Transverse colon (tissue), 4 donors: ENCODE measurements around the gene WDR5. TPM values are rescaled to one million over a fixed set of nuclear protein-coding genes. Genes with fewer than 3 reads are reported as not detected.

ENCODE experiments used
- DNase-seq: peaks from one replicate; pipeline ENCODE4 v3.0.0-alpha.2; 2019
- H3K27ac ChIP-seq, 4 donors: fragments of 200-600 bp; sonication (generic); 2 replicates each; pipeline ENCODE4 v1.5.1; 2016 to 2018; ENCODE audit warnings: inconsistent platforms in 4 of 4
- H3K27me3 ChIP-seq: fragments of 200-600 bp; sonication (generic); 2 replicates; pipeline ENCODE4 v1.5.1; 2017; ENCODE audit warnings: inconsistent platforms
- H3K36me3 ChIP-seq, 4 donors: fragments of 200-600 bp; sonication (generic); 2 replicates each; pipeline ENCODE4 v1.5.1; 2017 to 2019; ENCODE audit warnings: inconsistent platforms in 4 of 4
- H3K4me1 ChIP-seq, 4 donors: fragments of 200-600 bp; sonication (generic); 2 replicates each; pipeline ENCODE4 v1.5.1; 2017 to 2020; ENCODE audit warnings: inconsistent platforms in 4 of 4
- H3K4me3 ChIP-seq, 4 donors: fragments of 200-600 bp; sonication (generic); 1 replicate in 1 of 4; 2 replicates in 3 of 4; pipeline versions ENCODE4 v1.5.1 to v1.6.1; 2017 to 2019; ENCODE audit warnings: inconsistent platforms in 4 of 4
- H3K9me3 ChIP-seq, 2 donors: fragments of 200-600 bp; sonication (generic); 2 replicates each; pipeline ENCODE4 v1.5.1; 2017 to 2019; ENCODE audit warnings: inconsistent platforms in 2 of 2
- CTCF ChIP-seq, 5 experiments: fragments of 200-600 bp in 3 of 5; fragments of 450-650 bp in 2 of 5; sonication (generic) in 3 of 5; IDR thresholded peaks; 1 replicate in 2 of 5; 2 replicates in 3 of 5; pipeline ENCODE4 v1.5.1; 2016 to 2017; ENCODE audit warnings: antibody characterized with exemption in 5 of 5, inconsistent platforms in 3 of 5, mild to moderate bottlenecking in 2 of 5, moderate library complexity in 1 of 5
- EP300 ChIP-seq: sonication (generic); formaldehyde crosslinking; IDR thresholded peaks from one replicate; pipeline ENCODE4 v1.6.1; 2017; ENCODE audit warnings: antibody characterized with exemption, low read depth
- POLR2A ChIP-seq: fragments of 450-650 bp; IDR thresholded peaks from one replicate; pipeline ENCODE4 v1.6.1; 2016; ENCODE audit warnings: antibody characterized with exemption, mild to moderate bottlenecking, moderate library complexity
- POLR2AphosphoS5 ChIP-seq, 3 donors: sonication (generic); formaldehyde crosslinking; IDR thresholded peaks; one replicate each; pipeline ENCODE4 v1.6.1; 2016; ENCODE audit warnings: antibody characterized with exemption in 3 of 3
- WGBS, 2 donors: methylation state at CpG; one replicate each; pipeline ENCODE4 v1.1.5; 2018; ENCODE audit warnings: low coverage in 1 of 2; 5-methylcytosine and 5-hydroxymethylcytosine counted together
- in situ Hi-C, 4 donors: fragments of 200-750 bp; cut with MboI; loops; one replicate each; pipeline versions ENCODE4 v1.15.0 to v1.15.1; 2017; ENCODE audit warnings: low sequenced_read_pairs in 3 of 4, low pct_ligation_motif_present in 1 of 4, low pct_unique_long_range_greater_than_20kb in 1 of 4
- intact Hi-C: fragments of 100-400 bp; cut with DNase I; formaldehyde crosslinking; loops from one replicate; pipeline ENCODE4 v1.15.1; 2023; ENCODE audit warnings: low total_unique reads
- total RNA-seq, 4 donors: library from RNA; depleted of rRNA; stranded (reverse); fragments of >200 nt; gene quantifications; one replicate each; pipeline ENCODE4 v1.1.0, GENCODE V29; 2016

The WDR5 gene
- total RNA-seq, 4 donors from 2014 or later, result 8.2 to 95.7 (median 16.3) TPM

- H3K27me3 ChIP-seq, result no peaks in the 10 kb centered on the region
- no peaks in the 10 kb centered on the region for H3K36me3 ChIP-seq
- H3K4me1 ChIP-seq, result no peaks in the 10 kb centered on the region
- TF ChIP-seq CTCF (IDR thresholded peaks at IDR 0.05), result no peak
- in situ Hi-C loops, result loop anchor here in 2 of 4 donors (25.0 kb wide), 1 partner anchor 114 kb away; no protein-coding TSS in a partner anchor
- no peak for DNase-seq
- 86 to 91% methylated on average over 3 of the region's 3 CpGs for WGBS, 2 donors
- intact Hi-C loops, result no loop called here
- no peaks in the 10 kb centered on the region for H3K9me3 ChIP-seq
- no peak overlapping the region for H3K27ac ChIP-seq
- no peak overlapping the region for H3K4me3 ChIP-seq
These were observed 62.9 kb downstream of the WDR5 start for GRCh38 chr9:134198791-134199190.

GRCh38 chr9:134200730-134201129, 64.8 kb downstream of the WDR5 start:
- Histone ChIP-seq H3K4me3 (no peak overlapping the region), H3K27ac (no peak overlapping the region), H3K4me1 (peaks cover 0 to 9% (median 9%) of the 10 kb centered on the region in 4 donors), H3K36me3 (no peaks in the 10 kb centered on the region), H3K27me3 (no peaks in the 10 kb centered on the region), H3K9me3 (no peaks in the 10 kb centered on the region)
- no peak for DNase-seq
- in situ Hi-C loops (no loop called here), intact Hi-C loops (no loop called here)
- TF ChIP-seq POLR2A, result no peak
- TF ChIP-seq POLR2AphosphoS5 (IDR thresholded peaks at IDR 0.05), result no peak
- TF ChIP-seq EP300, result no peak
- no peak for TF ChIP-seq CTCF (IDR thresholded peaks at IDR 0.05)
- 0 to 26% methylated on average over 1 of the region's 1 CpG for WGBS, 2 donors

- intact Hi-C loops, result no loop called here
- no peak for DNase-seq
- in situ Hi-C loops, result no loop called here
- Histone ChIP-seq H3K4me1 (peaks cover 0 to 9% (median 9%) of the 10 kb centered on the region in 4 donors), H3K27me3 (no peaks in the 10 kb centered on the region), H3K36me3 (no peaks in the 10 kb centered on the region), H3K9me3 (no peaks in the 10 kb centered on the region), H3K4me3 (no peak overlapping the region), H3K27ac (no peak overlapping the region)
- 72 to 75% methylated on average over 2 of the region's 2 CpGs for WGBS, 2 donors
- TF ChIP-seq POLR2AphosphoS5 (IDR thresholded peaks at IDR 0.05) (no peak), EP300 (no peak), POLR2A (no peak), CTCF (IDR thresholded peaks at IDR 0.05) (no peak)
These were observed 67.3 kb downstream of the WDR5 start for GRCh38 chr9:134203224-134203623.

- DNase-seq, result no peak
- intact Hi-C loops (no loop called here), in situ Hi-C loops (no loop called here)
- H3K9me3 ChIP-seq, result no peaks in the 10 kb centered on the region
- H3K27me3 ChIP-seq, result no peaks in the 10 kb centered on the region
- H3K36me3 ChIP-seq, result no peaks in the 10 kb centered on the region
- H3K4me3 ChIP-seq, result no peak overlapping the region
- H3K4me1 ChIP-seq, result peaks cover 0 to 9% (median 9%) of the 10 kb centered on the region in 4 donors
- 100% methylated on average over 1 of the region's 1 CpG; no CpG with 5 or more reads in 1 of the 2 donors for WGBS, 2 donors
- TF ChIP-seq POLR2A (no peak), CTCF (IDR thresholded peaks at IDR 0.05) (no peak), EP300 (no peak), POLR2AphosphoS5 (IDR thresholded peaks at IDR 0.05) (no peak)
- no peak overlapping the region for H3K27ac ChIP-seq
These were observed 68.2 kb downstream of the WDR5 start for GRCh38 chr9:134204041-134204440.
